GM12872 (cell line): ENCODE data around the gene CDC14B.

Experiments used
- CTCF ChIP-seq: IDR thresholded peaks from 3 replicates; pipeline ENCODE4 v1.5.1; 2011; ENCODE audit warnings: low read depth, mild to moderate bottlenecking, low read length, moderate library complexity; ENCODE audit not compliant: insufficient read depth

The CDC14B gene

DNA sequence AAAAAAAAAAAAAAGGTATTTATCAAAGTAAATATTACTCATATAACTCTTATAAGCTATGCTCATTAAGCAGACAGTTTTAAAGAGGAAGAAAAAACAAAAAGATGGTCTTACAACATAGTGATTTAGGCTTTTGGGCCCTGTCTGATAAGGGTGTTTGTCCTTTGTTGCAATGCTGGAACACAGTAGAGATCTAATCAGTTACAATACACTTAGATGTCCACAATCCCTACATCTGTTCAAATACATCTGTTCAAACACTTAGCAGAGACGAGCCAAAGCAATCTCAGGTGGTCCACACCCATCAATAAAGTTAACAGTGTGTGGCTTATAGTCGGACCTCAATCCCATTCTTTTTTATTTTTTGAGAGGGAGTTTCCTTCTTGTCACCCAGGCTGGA, 24.5 kb upstream of the CDC14B start:
- TF ChIP-seq CTCF, result no peak

GRCh38 chr9:96641514-96641913, 21.9 kb upstream of the CDC14B start:
- TF ChIP-seq CTCF, result no peak

DNA sequence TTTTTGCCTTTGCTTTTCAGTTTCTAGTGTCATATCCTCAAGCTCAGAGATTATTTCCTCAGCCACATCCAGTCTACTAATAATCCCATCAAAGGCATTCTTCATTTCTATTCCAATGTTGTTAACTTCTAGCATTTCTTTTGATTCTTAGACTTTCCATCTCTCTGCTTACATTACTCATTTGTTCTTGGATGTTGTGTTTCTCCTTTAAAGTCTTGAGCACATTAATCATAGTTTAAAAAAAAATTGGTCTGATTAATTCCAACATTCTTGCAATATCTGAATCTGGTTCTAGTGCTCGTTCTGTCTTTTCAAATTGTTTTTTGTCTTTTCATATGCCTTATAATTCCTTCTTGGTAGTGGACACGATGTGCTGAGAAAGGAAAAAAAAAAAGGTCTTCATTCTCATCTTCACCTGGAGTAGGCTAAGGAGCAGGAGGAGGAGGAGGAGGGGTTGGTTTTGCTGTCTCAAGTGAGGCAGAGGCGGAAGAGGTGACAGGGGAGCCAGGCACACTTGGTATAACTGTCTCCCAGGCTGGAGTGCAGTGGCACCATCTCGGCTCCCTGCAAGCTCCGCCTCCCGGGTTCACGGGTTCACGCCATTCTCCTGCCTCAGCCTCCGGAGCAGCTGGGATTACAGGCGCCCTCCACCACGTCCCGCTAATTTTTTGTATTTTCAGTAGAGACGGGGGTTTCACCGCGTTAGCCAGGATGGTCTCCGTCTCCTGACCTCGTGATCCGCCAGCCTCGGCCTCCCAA, 19.1 kb upstream of the CDC14B start:
- TF ChIP-seq CTCF, result no peak

DNA sequence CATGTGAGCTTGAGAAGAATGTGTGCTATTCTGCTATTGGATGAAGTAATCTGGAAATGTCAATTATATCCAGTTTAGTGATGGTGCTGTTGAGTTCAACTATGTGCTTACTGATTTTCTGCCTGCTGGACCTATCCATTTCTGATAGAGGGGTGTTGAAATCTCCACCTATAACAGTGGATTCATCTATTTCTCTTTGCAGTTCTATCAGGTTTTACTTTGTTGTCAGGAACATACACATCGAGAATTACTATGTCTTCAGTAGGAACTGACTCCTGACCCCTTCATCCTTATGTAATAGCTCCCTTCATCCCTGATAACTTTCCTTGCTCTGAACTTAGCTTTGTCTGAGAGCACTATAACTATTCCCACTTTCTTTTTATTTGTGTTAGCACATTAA, 16.7 kb upstream of the CDC14B start:
- TF ChIP-seq CTCF, result no peak

- TF ChIP-seq CTCF, result no peak
Observed at GRCh38 chr9:96626912-96627311, 7.3 kb upstream of the CDC14B start.

DNA sequence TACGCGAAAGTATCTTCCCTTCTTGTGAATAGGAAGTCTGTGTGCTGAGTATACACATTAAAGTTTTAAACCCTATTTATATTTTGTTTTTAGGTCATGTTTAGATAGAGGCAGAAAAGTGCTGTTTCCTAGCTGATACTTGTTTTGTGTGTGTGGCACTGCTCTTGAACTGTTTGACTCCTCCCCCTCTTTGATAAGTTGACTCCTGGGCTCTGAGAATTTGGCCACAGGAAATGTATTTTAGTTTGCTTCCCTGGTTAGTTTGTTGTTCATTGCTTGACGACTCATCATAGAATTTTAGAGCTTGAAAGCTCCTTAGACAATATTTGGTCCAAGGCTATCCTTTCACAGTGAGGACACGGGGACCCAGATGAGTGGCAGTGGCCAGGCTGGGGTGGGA, 2.0 kb upstream of the CDC14B start:
- TF ChIP-seq CTCF, result no peak

GRCh38 chr9:96620832-96621269, 1.2 kb upstream of the CDC14B start:
- no peak for TF ChIP-seq CTCF
